SK-N-SH treated with all-trans-retinoic acid at 6 μM for 48 hours (cell line): ENCODE measurements around the gene SKI.

Experiments
- ATAC-seq: fragments of 200-7000 bp; cut with Tn5 transposase; 3 replicates; pipeline ENCODE4 v1.9.1; 2020; ENCODE audit warnings: mild to moderate bottlenecking, moderate library complexity
- ARNTL ChIP-seq: fragments of 450-650 bp; formaldehyde crosslinking; IDR thresholded peaks from 2 replicates; pipeline ENCODE4 v1.5.0; 2020; ENCODE audit warnings: low read depth, mild to moderate bottlenecking, moderate library complexity, borderline replicate concordance
- BACH2 ChIP-seq: fragments of 250-450 bp; sonication (Bioruptor Pico); IDR thresholded peaks from 2 replicates; pipeline ENCODE4 v1.9.0; 2021; ENCODE audit warnings: mild to moderate bottlenecking, borderline replicate concordance
- CSDC2 ChIP-seq: fragments of 250-450 bp; sonication (Bioruptor Pico); IDR thresholded peaks from 2 replicates; pipeline ENCODE4 v1.5.0; 2020; ENCODE audit warnings: mild to moderate bottlenecking, moderate library complexity
- ISL1 ChIP-seq: fragments of 250-450 bp; sonication (Bioruptor Pico); IDR thresholded peaks from 2 replicates; pipeline ENCODE4 v2.1.2; 2022; ENCODE audit warnings: mild to moderate bottlenecking, moderate library complexity
- PPARA ChIP-seq: fragments of 250-450 bp; sonication (Bioruptor Pico); IDR thresholded peaks from 2 replicates; pipeline ENCODE4 v1.5.0; 2020; ENCODE audit warnings: mild to moderate bottlenecking, borderline replicate concordance
- RARB ChIP-seq: fragments of 250-450 bp; sonication (Bioruptor Pico); IDR thresholded peaks from 2 replicates; pipeline ENCODE4 v1.8.0; 2021; ENCODE audit warnings: mild to moderate bottlenecking, moderate library complexity
- TCF4 ChIP-seq: fragments of 250-450 bp; sonication (Bioruptor Pico); IDR thresholded peaks from 2 replicates; pipeline ENCODE4 v1.8.0; 2021; ENCODE audit warnings: mild to moderate bottlenecking, moderate library complexity, borderline replicate concordance
- TOX ChIP-seq: fragments of 250-450 bp; sonication (Bioruptor Pico); IDR thresholded peaks from 2 replicates; pipeline ENCODE4 v1.8.0; 2021; ENCODE audit warnings: mild to moderate bottlenecking, moderate library complexity, borderline replicate concordance
- ZC3H10 ChIP-seq: fragments of 250-450 bp; sonication (Bioruptor Pico); IDR thresholded peaks from 2 replicates; pipeline ENCODE4 v1.5.1; 2021; ENCODE audit warnings: mild to moderate bottlenecking, moderate library complexity
- ZFP3 ChIP-seq: fragments of 250-450 bp; sonication (Bioruptor Pico); IDR thresholded peaks from 2 replicates; pipeline ENCODE4 v1.5.0; 2020; ENCODE audit warnings: mild to moderate bottlenecking, moderate library complexity
- ZFP30 ChIP-seq: fragments of 450-650 bp; formaldehyde crosslinking; IDR thresholded peaks from 2 replicates; pipeline ENCODE4 v1.5.0; 2022; ENCODE audit warnings: mild to moderate bottlenecking, moderate library complexity
- ZNF565 ChIP-seq: fragments of 450-650 bp; formaldehyde crosslinking; conservative IDR thresholded peaks from 2 replicates; pipeline ENCODE4 v1.5.0; 2020; ENCODE audit warnings: low read depth, mild to moderate bottlenecking, moderate library complexity
- ZNF8 ChIP-seq: fragments of 450-650 bp; formaldehyde crosslinking; IDR thresholded peaks from 2 replicates; pipeline ENCODE4 v1.5.0; 2020; ENCODE audit warnings: mild to moderate bottlenecking, moderate library complexity
- TF ChIP-seq, protein P1 (sequence below): fragments of 250-450 bp; sonication (Bioruptor Pico); IDR thresholded peaks from 2 replicates; pipeline ENCODE4 v1.8.0; 2020; ENCODE audit warnings: mild to moderate bottlenecking, moderate library complexity, borderline replicate concordance
- TF ChIP-seq, protein P2 (sequence below): fragments of 250-450 bp; sonication (Bioruptor Pico); IDR thresholded peaks from 2 replicates; pipeline ENCODE4 v1.5.1; 2020; ENCODE audit warnings: low read depth, mild to moderate bottlenecking, moderate library complexity
- TF ChIP-seq, protein P3 (sequence below): fragments of 250-450 bp; sonication (Bioruptor Pico); IDR thresholded peaks from 2 replicates; pipeline ENCODE4 v1.5.0; 2020; ENCODE audit warnings: mild to moderate bottlenecking, moderate library complexity
- TF ChIP-seq, protein P4 (sequence below): fragments of 250-450 bp; sonication (Bioruptor Pico); IDR thresholded peaks from 2 replicates; pipeline ENCODE4 v1.8.0; 2021; ENCODE audit warnings: low read depth, mild to moderate bottlenecking, moderate library complexity, borderline replicate concordance
- TF ChIP-seq, protein P5 (sequence below): fragments of 250-450 bp; sonication (Bioruptor Pico); IDR thresholded peaks from 2 replicates; pipeline ENCODE4 v1.5.1; 2021; ENCODE audit warnings: mild to moderate bottlenecking, moderate library complexity

The SKI gene

DNA sequence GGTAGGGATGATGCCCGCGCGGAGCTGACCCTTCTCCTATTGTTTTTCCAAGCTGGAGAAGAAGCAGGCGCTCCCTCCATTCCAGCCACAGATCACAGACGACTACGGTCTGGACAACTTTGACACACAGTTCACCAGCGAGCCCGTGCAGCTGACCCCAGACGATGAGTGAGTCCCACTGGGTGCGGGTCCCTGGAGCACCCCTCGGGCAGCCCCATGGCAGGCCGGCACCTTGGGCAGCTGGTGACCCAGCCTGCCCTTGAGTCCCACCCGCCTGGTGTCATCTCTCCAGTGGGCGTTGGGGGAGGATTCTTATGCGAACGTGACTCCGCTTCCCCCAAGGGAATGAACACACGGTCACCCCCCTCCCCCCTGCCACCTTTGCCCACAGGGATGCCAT lies 43.6 kb upstream of the SKI start:
- TF ChIP-seq TOX (CRISPR knock-in tag) (no peak), ARNTL (CRISPR knock-in tag) (no peak), TCF4 (no peak), ZC3H10 (CRISPR knock-in tag) (no peak), BACH2 (CRISPR knock-in tag) (no peak), ZFP30 (no peak), RARB (CRISPR knock-in tag) (no peak), ZNF565 (CRISPR knock-in tag) (no peak)
- TF ChIP-seq, protein P1, sequence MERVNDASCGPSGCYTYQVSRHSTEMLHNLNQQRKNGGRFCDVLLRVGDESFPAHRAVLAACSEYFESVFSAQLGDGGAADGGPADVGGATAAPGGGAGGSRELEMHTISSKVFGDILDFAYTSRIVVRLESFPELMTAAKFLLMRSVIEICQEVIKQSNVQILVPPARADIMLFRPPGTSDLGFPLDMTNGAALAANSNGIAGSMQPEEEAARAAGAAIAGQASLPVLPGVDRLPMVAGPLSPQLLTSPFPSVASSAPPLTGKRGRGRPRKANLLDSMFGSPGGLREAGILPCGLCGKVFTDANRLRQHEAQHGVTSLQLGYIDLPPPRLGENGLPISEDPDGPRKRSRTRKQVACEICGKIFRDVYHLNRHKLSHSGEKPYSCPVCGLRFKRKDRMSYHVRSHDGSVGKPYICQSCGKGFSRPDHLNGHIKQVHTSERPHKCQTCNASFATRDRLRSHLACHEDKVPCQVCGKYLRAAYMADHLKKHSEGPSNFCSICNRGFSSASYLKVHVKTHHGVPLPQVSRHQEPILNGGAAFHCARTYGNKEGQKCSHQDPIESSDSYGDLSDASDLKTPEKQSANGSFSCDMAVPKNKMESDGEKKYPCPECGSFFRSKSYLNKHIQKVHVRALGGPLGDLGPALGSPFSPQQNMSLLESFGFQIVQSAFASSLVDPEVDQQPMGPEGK (CRISPR knock-in tag): no peak
- TF ChIP-seq, protein P2, sequence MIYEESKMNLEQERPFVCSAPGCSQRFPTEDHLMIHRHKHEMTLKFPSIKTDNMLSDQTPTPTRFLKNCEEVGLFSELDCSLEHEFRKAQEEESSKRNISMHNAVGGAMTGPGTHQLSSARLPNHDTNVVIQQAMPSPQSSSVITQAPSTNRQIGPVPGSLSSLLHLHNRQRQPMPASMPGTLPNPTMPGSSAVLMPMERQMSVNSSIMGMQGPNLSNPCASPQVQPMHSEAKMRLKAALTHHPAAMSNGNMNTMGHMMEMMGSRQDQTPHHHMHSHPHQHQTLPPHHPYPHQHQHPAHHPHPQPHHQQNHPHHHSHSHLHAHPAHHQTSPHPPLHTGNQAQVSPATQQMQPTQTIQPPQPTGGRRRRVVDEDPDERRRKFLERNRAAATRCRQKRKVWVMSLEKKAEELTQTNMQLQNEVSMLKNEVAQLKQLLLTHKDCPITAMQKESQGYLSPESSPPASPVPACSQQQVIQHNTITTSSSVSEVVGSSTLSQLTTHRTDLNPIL (CRISPR knock-in tag): no peak
- TF ChIP-seq, all 23 proteins: peak for 0
- no peak for ATAC-seq

DNA sequence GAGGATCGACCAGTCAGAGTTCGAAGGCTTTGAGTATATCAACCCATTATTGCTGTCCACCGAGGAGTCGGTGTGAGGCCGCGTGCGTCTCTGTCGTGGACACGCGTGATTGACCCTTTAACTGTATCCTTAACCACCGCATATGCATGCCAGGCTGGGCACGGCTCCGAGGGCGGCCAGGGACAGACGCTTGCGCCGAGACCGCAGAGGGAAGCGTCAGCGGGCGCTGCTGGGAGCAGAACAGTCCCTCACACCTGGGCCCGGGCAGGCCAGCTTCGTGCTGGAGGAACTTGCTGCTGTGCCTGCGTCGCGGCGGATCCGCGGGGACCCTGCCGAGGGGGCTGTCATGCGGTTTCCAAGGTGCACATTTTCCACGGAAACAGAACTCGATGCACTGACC lies 43.2 kb upstream of the SKI start:
- TF ChIP-seq ARNTL (CRISPR knock-in tag): no peak
- TF ChIP-seq, protein P3, sequence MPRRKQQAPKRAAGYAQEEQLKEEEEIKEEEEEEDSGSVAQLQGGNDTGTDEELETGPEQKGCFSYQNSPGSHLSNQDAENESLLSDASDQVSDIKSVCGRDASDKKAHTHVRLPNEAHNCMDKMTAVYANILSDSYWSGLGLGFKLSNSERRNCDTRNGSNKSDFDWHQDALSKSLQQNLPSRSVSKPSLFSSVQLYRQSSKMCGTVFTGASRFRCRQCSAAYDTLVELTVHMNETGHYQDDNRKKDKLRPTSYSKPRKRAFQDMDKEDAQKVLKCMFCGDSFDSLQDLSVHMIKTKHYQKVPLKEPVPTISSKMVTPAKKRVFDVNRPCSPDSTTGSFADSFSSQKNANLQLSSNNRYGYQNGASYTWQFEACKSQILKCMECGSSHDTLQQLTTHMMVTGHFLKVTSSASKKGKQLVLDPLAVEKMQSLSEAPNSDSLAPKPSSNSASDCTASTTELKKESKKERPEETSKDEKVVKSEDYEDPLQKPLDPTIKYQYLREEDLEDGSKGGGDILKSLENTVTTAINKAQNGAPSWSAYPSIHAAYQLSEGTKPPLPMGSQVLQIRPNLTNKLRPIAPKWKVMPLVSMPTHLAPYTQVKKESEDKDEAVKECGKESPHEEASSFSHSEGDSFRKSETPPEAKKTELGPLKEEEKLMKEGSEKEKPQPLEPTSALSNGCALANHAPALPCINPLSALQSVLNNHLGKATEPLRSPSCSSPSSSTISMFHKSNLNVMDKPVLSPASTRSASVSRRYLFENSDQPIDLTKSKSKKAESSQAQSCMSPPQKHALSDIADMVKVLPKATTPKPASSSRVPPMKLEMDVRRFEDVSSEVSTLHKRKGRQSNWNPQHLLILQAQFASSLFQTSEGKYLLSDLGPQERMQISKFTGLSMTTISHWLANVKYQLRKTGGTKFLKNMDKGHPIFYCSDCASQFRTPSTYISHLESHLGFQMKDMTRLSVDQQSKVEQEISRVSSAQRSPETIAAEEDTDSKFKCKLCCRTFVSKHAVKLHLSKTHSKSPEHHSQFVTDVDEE (CRISPR knock-in tag): no peak
- no peak for TF ChIP-seq ZNF8 (CRISPR knock-in tag)
- TF ChIP-seq TOX (CRISPR knock-in tag): no peak
- no peak for TF ChIP-seq PPARA
- TF ChIP-seq, protein P4, sequence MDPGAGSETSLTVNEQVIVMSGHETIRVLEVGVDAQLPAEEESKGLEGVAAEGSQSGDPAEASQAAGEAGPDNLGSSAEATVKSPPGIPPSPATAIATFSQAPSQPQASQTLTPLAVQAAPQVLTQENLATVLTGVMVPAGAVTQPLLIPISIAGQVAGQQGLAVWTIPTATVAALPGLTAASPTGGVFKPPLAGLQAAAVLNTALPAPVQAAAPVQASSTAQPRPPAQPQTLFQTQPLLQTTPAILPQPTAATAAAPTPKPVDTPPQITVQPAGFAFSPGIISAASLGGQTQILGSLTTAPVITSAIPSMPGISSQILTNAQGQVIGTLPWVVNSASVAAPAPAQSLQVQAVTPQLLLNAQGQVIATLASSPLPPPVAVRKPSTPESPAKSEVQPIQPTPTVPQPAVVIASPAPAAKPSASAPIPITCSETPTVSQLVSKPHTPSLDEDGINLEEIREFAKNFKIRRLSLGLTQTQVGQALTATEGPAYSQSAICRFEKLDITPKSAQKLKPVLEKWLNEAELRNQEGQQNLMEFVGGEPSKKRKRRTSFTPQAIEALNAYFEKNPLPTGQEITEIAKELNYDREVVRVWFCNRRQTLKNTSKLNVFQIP (CRISPR knock-in tag): no peak
- no peak for TF ChIP-seq CSDC2 (CRISPR knock-in tag)
- TF ChIP-seq, protein P5, sequence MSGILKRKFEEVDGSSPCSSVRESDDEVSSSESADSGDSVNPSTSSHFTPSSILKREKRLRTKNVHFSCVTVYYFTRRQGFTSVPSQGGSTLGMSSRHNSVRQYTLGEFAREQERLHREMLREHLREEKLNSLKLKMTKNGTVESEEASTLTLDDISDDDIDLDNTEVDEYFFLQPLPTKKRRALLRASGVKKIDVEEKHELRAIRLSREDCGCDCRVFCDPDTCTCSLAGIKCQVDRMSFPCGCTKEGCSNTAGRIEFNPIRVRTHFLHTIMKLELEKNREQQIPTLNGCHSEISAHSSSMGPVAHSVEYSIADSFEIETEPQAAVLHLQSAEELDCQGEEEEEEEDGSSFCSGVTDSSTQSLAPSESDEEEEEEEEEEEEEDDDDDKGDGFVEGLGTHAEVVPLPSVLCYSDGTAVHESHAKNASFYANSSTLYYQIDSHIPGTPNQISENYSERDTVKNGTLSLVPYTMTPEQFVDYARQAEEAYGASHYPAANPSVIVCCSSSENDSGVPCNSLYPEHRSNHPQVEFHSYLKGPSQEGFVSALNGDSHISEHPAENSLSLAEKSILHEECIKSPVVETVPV (CRISPR knock-in tag): no peak
- TF ChIP-seq, protein P2 (CRISPR knock-in tag): no peak
- TF ChIP-seq ZFP3 (CRISPR knock-in tag): no peak
- ATAC-seq: no peak

DNA sequence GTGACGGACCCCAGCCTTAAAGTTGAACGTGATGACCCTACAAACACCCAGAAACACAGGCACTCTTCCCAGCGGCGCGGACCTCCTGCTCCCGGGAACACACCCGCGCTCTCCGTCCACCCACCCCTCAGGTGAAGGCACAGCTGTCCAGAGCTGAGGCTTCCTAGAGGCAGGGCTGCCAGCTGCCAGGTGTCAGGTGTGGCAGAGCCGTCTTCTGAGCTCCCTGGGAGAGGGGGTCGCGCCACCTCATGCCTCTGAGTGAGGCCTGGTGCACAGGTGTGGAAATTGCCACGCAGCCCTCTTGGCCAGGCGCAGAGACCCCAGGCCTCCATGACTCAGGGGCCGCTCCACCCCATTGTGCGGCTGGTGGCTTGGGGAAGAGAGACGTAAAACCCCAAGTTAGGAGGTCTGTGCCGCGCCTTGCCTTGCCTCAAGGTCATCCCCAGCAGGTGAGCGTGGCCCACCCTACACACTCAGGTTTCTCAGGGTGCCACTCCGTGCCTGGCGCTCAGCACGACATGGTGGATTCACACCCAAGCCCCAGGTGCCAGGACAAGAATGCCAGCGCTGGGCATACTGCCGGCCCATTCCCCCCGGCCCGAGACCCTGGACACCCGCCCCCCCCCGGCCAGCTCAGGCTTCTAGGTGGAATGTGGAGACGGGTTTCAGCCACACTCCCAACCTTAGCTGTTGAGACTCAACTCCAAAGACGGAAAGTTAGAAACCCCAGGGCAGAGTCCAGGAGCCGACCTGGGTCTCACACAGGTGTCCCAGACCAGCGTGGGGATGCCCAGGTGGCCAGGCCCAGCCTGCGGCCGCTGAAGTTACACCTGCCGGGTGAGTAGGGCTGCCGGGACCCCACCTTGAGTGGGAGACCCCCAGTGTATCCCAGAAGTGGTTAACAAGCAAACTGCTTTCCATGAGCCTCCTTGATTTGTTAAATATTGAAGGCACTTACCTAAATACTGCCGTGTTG lies 42.0 kb upstream of the SKI start:
- ATAC-seq: no peak
- TF ChIP-seq, protein P2 (CRISPR knock-in tag): no peak
- no peak for TF ChIP-seq BACH2 (CRISPR knock-in tag)
- no peak for TF ChIP-seq ISL1
- no peak for TF ChIP-seq TCF4
- TF ChIP-seq ZFP3 (CRISPR knock-in tag): no peak
